SW 1271 (cell line): ENCODE data around the gene CEP78.

Source experiments
- DNase-seq, 2 experiments: peaks; one replicate each; lab custom pipeline; 2025; lab: John Stamatoyannopoulos, UW

CEP78 gene

DNA sequence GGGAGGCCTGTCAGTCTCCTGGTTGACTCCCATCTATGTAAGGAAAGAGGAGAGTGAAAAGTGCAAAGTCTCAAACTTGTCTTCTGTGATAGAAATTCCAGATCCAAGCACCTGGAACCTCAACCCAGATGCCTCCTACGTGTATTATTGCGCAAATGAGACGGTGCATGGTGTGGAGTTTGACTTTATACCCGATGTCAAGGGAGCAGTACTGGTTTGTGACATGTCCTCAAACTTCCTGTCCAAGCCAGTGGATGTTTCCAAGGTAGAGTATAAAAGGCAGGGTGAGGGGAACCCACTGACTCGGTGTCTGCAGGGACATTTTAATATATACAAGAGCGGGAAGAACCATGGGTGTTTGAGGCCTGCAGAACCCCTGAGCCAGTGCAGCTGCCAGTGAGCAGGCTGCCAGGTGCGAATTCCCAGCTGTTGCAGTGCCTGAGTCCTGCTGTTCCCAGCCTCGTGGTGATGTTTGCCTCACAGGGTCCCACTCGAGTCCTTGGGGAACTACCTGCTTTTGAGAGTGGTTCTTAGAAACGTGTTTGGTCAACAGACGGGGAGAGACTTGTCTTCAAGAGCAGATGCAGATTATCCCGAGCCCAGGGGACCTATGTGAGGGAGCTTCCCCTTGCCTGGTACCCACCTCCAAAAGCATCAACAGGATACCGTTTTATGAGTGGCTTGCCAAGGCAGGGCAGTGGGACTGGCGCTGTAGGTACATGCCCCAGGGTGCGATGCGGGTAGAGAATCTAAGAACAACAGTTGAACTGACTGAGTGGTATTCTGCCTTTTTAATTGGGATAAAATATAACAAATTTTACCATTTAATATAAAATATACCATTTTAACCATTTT, 70.6 kb downstream of the CEP78 start:
- DNase-seq, result no peak

DNA sequence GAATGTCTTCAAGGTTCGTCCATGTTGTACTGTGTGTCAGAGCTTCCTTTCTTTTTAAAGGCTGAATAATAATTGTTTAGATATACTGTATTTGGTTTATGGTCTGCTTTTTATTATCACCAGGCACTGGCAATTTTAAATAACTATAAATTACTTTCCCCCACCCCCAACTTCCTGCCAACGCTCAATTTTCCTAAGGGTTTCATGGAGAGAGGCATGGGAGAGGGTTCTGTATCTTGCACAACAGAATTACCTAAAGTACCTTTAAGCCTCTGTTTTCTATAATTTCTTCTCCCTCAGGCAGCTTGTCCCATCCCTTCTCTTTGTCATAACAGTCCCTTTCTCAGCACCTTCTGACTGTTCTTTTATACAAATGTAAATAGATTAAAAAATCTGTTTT, 71.5 kb downstream of the CEP78 start:
- DNase-seq, result no peak

DNA sequence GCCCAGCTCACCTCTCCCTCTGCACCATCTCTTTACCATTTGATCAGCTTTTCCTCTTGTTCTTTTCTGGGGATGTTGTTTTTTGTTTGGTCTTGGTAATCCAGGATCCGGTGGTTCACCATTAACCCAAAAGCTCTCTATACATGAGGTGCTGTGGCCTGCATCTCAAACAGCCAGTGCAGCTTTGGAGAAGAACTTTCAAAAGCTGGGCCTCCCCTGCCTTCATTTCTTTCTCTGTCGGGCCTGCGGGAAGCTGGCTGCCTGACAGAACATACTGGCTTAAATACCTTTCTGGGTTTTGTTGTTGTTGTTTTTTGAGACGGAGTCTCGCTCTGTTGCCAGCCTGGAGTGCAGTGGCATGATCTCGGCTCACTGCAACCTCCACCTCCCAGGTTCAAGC, 73.2 kb downstream of the CEP78 start:
- no peak for DNase-seq

DNA sequence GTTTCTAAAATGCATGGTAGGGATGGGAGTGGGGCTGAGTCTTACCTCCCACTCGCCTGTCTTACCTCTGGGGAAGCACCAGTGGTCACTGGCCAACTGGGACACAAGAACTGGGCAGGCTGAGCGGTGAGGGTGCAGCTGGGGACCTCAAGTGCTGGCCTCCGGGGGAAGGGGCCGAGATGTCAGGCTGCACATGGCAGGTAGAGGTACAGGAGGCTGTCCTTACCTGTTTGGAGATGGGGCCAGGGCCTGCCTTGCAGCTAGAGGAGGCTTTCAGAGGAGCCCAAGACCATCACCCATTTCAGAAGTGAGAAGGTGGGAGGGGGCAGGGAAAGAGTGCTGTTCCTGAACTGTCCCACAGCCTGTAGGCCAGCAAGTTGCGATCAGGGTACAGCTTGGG, 75.2 kb downstream of the CEP78 start:
- DNase-seq, result no peak

DNA sequence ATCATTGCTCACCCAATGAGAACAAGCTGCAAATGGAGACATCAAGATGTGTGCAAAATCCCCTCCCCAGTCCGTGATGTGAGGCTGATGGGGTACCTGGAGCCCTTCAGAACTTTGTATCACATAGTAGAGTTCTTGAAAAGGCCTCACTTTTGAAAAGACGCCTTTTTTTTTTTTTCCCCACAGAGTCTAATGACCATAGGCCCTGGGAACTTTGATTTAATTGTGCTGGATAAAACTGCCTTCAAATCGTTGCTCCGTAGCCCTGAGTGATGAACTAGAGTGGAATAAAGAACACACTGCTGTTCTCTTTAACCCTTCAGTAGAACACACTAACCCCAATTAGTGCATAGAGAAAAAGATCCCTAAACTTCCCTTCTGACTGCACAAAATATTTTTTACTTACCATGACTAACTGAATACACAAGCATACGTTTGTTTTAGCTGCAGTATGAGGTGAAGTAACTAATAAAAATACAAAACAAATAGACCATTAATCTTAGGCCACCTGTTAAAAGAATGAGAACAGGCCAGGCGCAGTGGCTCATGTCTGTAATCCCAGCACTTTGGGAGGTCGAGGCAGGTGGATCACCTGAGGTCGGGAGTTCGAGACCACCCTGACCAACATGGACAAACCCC, 76.1 kb downstream of the CEP78 start:
- no peak for DNase-seq

DNA sequence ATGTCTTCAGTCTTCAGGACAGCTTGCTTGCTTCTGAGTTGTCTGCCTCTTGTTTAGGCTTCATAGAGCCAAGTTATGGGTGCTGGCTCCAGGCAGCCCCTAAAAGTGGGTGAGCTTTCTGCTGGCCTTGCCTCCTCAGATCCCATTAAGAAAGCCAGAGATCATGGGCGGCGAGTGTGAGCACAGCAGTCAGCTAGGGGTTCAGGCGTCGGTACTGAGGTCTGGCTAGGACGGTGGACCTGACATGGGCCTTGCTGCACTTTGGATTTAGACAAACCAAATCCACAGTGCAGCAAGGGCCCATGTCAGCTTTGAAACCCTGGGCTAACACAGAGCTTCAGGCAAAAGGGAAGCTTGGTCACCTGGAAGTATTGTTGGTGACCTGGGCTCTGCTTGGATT, 78.7 kb downstream of the CEP78 start:
- DNase-seq, result no peak

DNA sequence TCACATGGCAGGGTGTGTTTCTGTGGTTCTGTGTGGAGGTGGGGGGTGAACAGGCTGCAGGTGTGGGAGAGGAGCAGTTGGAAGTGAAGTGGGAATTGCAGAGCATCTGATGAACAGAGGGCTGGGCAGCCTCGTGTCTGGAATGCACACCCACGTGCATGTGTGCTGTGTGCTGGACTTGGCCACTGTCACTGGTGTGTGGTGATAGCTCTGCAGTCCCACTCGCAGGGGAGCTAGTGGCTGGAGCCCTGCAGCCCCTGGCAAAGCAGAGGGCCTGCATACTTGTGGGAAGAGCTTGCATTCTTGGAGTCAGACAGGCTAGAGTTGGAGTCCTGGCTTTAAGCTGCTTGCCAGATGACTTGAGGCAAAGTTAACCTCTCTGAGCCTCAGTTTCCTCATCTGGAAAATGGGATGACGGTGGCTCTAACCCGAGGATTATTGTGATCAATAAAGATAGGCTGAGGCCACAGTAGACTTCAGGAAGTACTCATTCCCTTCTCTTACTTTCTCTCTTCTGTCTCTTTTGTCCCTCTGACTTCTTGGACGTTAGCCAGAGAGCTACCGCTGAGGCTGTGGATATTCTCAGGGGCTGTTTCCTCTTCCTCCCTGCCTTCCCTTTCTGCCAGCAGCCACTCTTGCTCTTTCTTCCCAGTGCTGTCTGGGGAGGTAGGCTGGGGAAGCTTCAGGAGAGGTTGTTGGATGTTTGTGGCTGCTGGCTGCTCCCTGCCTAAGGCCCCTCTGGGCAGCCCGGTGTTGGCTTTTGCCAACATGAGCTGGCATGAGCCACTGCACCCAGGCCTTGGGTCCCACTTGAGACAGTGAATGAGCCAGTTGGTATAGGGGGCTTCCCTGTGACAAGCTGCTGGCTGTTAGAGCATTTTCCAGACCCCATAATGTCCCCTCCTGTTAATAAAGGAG, 79.3 kb downstream of the CEP78 start:
- no peak for DNase-seq

DNA sequence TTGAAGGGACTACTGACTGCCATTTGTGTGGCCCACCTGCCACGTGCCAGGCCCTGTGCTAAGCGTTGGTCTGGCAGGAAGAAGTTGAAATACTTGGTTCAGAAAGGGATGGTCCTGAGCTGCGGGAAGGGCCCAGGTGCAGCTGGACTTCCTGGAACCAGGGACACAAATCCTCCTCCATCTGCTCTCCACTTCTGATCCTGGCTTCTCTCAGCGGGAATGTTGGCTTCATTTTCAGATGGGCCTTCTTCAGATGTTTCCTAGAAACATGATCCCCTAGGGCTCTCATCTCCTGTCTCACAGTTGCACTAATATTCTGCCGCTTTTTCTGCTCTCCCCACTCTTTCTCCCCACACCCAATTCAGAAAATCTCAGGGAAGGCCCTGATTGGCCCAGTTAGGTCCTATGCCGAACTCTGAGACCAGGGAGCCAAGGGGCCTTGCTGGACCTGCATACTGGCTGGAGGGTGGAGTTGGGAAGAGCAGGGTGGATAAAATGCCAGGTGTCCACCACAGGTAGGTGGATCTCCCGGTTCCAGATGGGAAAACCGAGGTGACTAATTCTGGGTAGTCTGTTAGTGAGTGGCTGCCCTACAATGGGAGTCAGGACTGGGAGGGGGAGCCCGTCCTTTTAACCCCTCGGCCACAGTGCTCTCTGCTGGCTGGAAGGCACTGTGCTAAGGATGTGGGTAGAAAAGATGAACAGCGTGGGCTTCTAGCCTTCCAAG, 80.5 kb downstream of the CEP78 start:
- DNase-seq, result no peak

DNA sequence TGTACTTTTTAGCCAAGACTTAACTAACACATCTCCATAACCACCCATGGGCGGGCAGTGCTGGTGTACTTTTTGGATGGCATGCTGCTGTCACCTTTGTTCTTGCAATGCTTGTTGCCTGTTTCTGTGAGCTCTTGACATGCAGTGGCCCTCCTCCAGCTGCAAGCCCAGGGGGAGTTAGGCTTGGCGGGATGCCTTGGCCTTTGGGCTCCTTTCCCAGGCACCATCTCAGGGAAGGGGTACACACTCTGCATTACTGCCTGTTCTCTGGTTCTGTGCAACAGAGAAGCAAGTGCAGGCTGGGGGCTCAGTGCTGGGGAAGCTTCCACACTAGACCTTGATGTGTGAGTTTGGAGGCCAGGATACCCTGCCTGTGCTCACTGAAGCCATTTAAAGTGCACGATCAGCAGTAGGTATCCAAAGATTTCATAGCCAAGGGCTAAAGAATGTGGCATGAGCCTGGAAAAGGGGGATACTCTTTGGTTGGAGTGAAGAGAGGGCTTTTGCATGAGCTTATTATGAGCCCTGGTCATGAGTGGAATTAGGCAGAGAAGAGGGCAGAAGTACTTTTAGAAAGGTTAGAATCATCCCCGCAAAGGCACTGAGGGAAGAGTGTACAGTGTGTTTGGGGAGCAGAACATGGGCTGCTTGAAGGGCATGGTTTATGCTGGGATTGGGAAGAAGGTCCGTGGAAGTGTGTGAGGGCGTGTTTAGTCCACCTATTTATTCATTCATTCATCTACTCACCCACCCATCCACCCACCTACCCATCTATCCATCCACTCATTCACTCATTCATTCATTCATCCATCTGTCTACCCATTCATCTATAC, 83.5 kb downstream of the CEP78 start:
- no peak for DNase-seq

DNA sequence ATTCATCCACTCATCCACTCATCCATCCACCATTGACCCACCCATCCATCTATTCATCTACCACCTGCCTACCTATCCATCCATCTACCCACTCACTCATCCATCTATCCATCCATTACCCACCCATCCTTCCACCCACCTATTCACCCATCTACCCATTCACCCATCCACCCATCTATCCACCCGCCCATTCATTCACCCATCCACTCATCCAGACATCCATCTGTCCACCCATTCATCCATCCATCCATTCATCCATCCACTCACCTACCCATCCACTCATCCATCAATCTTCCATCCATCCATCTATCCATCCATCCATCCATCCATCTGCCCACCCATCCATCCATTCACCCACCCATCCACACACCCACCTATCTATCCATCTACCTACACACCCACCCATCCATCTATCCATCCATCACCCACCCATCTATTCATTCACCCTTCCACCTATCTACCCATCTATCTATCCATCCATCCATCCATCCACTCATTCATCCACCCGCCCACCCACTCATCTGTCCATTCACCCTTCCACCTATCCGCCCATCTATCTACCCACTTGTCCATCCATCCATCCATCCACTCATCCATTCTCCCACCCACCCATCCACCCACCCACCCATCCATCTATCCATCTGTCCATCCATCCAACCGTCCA, 84.3 kb downstream of the CEP78 start:
- no peak for DNase-seq

DNA sequence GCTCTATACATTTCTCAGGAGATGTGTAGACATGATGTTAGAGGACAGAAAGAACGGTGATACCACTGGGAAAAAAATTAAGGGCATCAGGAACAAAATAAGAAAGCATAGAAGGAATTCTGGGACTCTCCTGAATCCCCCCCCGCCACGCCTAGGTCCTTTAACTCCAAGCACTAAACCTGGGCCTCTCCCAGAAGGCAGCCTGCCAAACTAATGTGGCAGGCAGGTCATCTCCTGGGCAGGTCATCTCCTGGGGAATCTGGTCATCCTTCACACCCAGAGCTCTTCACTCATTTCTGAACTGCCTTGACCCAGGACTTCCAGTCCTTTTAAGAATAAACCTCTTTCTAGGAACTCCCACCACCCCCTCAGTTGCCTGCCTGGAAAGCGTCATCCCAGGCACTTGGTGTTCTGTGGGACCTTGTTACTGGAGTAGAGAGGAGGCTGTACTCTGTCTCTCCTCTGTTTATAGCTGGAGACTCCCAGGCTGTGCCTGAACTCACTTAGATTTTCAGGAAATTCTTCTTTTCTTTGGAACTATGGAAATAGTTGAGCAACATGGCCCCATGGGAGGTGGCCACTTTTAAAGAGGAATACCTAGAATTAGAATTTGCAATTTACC, 85.1 kb downstream of the CEP78 start:
- no peak for DNase-seq

DNA sequence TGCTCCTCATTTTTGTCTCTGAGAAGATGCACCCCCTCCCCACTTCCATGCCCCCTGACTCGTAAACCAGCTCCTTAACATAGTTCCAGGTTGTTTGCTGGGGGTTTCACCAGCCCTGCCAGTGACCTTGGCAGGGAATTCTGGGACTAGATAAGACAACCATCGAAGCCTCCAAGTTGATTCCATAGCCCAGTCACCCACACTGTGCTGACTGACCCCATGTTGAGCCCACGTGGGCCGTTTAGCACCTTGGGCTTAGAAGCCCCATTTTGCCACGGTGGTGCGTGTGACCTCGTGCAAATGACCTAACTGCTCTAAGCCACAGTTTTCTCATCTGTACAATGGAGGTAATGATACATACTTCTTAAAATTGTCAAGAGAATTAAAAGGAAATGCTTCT, 85.6 kb downstream of the CEP78 start:
- DNase-seq, result no peak

DNA sequence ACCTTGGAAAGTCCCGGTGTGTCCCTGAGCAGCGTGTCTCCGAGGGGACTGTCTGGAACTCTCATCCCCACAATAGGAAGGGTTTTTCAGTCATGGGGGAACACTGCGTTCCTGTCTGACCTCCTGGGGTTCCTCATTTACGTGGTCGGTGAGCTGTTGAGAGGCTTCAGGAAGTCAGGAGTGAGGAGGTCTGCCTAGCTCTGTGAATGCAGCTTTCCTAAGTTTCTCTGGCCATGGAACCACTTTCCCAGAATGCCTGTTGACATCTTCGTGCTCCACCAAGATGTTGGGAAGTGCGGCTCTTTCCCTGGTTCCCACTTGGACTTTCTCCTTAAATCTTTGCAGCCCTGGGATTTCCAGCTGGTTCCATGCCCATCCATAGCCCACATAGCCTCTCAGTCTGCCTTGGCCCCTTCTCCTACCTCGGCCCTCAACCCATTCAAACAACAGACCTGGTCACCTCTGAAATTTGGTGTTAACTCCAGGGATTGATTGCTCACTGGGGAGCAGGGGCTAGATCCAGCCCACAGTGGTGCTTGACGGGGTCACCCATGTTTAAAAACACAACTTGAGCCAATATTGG, 88.3 kb downstream of the CEP78 start:
- no peak for DNase-seq

DNA sequence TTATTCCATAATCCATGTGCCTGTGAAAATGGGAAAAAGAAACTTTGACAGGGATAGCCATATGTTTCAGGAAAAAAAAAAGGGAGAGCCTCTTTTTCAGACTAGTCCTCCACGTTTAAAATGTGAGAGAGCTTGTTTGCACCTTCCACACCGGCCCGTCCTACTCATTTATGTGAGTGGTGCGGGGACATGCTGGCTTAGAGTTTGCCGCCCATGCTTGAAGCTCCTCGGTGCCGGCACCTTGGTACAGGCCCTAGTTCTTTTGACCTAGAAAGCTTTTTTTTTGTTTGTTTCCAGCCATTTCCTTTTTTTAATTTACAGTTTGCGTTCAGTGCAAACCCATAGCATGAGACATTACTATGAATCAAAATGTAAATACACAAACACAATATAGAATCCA, 88.8 kb downstream of the CEP78 start:
- DNase-seq, result no peak

DNA sequence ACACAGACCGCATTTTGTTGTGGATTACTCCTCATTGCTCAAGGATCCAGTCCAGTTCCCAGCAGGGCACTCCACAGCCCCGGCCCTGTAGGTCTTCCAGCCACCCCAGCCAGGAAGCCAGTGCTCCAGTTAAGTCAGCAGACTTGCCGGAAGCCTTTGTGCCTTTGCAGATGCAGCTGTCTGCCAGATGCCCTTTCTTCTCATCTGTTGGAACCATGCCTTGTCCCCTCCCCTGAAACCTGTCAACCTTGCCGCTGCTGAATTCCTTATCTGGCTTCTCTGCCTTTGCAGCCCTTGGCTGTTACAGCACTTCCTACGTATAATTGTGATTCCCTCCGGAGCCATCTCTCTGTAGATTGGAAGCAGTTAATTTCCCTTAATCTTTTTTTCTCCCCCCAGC, 89.5 kb downstream of the CEP78 start:
- no peak for DNase-seq

DNA sequence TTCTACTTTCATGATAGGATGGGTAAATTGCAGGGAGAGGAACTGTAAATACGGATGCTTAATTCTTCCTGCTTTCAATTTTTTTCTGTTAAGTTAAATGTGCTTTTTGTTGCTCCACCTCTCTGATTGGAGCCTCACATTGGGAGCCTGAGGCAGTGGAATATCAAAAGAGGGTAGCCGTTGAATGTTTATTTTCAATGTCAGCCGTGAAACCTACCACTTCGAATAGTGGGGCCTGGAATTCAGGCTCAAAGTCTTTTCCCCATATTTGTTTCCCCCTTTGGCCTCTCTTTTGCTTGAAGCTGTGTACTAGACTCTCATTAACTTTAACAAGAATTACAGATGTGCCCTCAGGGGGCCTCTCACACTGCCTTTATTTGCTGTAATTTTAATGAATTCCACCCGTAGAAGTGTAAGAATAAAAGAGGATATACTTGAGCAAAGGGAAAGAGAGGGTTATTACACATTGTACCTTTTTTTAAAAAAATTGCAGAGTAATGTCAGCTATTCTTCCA, 90.0 kb downstream of the CEP78 start:
- no peak for DNase-seq

DNA sequence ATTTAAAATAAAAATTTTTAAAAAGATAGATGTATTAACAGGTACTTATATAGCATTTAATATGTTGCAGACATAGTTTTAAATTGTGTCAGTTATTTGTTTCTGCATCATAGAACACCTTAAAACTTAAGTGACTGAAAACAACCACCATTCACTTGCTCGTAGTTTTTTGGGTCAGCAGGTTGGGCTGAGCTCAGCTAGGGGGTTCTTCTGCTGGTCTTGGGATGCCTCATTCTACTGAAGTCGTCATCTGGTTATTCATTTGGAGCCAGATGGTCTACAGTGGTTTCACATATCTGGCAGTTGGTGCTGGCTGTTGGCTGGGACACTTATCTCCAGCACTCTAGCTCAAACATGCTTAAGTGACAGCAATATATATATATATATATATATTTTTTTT, 90.7 kb downstream of the CEP78 start:
- DNase-seq, result no peak
